Kidney (tissue), 14 donors: ENCODE measurements around the gene CSAD. TPM values are rescaled to one million over a fixed set of nuclear protein-coding genes. Genes with fewer than 3 reads are reported as not detected.

ENCODE experiments used
- DNase-seq, 5 donors: peaks; one replicate each; pipeline ENCODE4 v3.0.0-alpha.2; 2013 to 2020
- FAIRE-seq: peaks from 2 replicates; lab custom pipeline; 2012; peaks lifted over from hg19 to GRCh38; lab: Jason Lieb, UNC
- H3K27ac ChIP-seq, 2 donors: one replicate each; pipeline ENCODE4 v1.7.0; 2013; ENCODE audit warnings: low read depth in 2 of 2, low read length in 2 of 2, inconsistent platforms in 1 of 2
- H3K27me3 ChIP-seq: one replicate; pipeline ENCODE4 v1.7.1; 2013; ENCODE audit warnings: low read length, inconsistent platforms; ENCODE audit not compliant: control insufficient read depth, insufficient read depth
- H3K36me3 ChIP-seq, 3 donors: one replicate each; pipeline versions ENCODE4 v1.7.0 to v1.7.1; 2013; ENCODE audit warnings: low read length in 3 of 3, control low read depth in 1 of 3, inconsistent platforms in 1 of 3; ENCODE audit not compliant: insufficient read depth in 3 of 3, control insufficient read depth in 2 of 3
- H3K4me1 ChIP-seq, 3 donors: one replicate each; pipeline versions ENCODE4 v1.7.0 to v1.7.1; 2013; ENCODE audit warnings: low read length in 3 of 3, inconsistent platforms in 1 of 3, low read depth in 1 of 3; ENCODE audit not compliant: control insufficient read depth in 2 of 3, insufficient read depth in 2 of 3
- H3K4me3 ChIP-seq, 3 donors: one replicate each; pipeline versions ENCODE4 v1.7.0 to v1.8.1; 2013; ENCODE audit warnings: low read length in 3 of 3, control low read depth in 1 of 3, inconsistent platforms in 1 of 3
- H3K9ac ChIP-seq, 3 donors: one replicate each; pipeline versions ENCODE4 v1.7.0 to v1.7.1; 2013; ENCODE audit warnings: low read length in 3 of 3, control low read depth in 1 of 3, inconsistent platforms in 1 of 3
- H3K9me3 ChIP-seq, 3 donors: one replicate each; pipeline versions ENCODE4 v1.7.0 to v1.7.1; 2013; ENCODE audit warnings: low read length in 3 of 3, control low read depth in 1 of 3, inconsistent platforms in 1 of 3; ENCODE audit not compliant: control insufficient read depth in 2 of 3, insufficient read depth in 1 of 3
- CTCF ChIP-seq: IDR thresholded peaks from 3 replicates; pipeline ENCODE4 v1.5.1; 2012; ENCODE audit warnings: mild to moderate bottlenecking, moderate library complexity, borderline replicate concordance; ENCODE audit not compliant: insufficient read depth; ENCODE audit errors: extremely low read depth
- intact Hi-C: fragments of 100-400 bp; cut with DNase I; formaldehyde crosslinking; loops from one replicate; pipeline ENCODE4 v1.11.1; 2022
- polyA plus RNA-seq: library from polyadenylated mRNA; stranded (reverse); fragments of 350-450 nt; fragmentation: Illumina TruSeq; extraction: RNeasy Lipid Tissue Mini Kit (QIAGEN cat#74804); gene quantifications from one replicate; pipeline ENCODE4 v1.2.3, GENCODE V29; 2014; ENCODE audit warnings: low read depth, low replicate concordance; ENCODE audit not compliant: insufficient read depth
- total RNA-seq: library from RNA; stranded (reverse); fragmentation: NEBNext Ultra II Directional; extraction: Animal tissue kit (Norgen Biotek cat#: 25700); gene quantifications from one replicate; pipeline ENCODE4 v1.2.1, GENCODE V29; 2021
- donor health status: control.
- donor health status: control.
- donor health status: control.
- donor health status: control.
- donor health status: control.
- donor health status: DM: yes; HTN: yes; CAD: no.
- donor health status: Normal renal cell carcinoma (clear cell type).

The CSAD gene
- total and polyA plus RNA-seq, 2 donors from 2014 or later = 24.0 to 39.1 TPM

- H3K9ac ChIP-seq = no peak overlapping the region
- FAIRE-seq = no peak
- intact Hi-C loops = no loop called here
- no peaks in the 10 kb centered on the region for H3K27me3 ChIP-seq
- DNase-seq = no peak
- no peak for TF ChIP-seq CTCF
- H3K4me1 ChIP-seq = peaks cover 0 to 10% (median 0%) of the 10 kb centered on the region in 3 donors
- peaks cover 0 to 6% (median 2%) of the 10 kb centered on the region in 3 donors for H3K36me3 ChIP-seq
- no peak overlapping the region for H3K4me3 ChIP-seq
- H3K27ac ChIP-seq = no peak overlapping the region
- H3K9me3 ChIP-seq = no peaks in the 10 kb centered on the region
Measured at GRCh38 chr12:53172352-53172751, 8.4 kb downstream of the CSAD start.

- Histone ChIP-seq H3K9ac (no peak overlapping the region), H3K9me3 (no peaks in the 10 kb centered on the region), H3K27me3 (no peaks in the 10 kb centered on the region), H3K36me3 (peaks cover 0 to 6% (median 2%) of the 10 kb centered on the region in 3 donors), H3K4me1 (peaks cover 0 to 10% (median 0%) of the 10 kb centered on the region in 3 donors), H3K4me3 (no peak overlapping the region), H3K27ac (no peak overlapping the region)
- FAIRE-seq (no peak), DNase-seq (peak in 2 of 5 donors; percentile 55 to 80)
- TF ChIP-seq CTCF = no peak
- intact Hi-C loops = no loop called here
Measured at GRCh38 chr12:53171725-53172329, 8.9 kb downstream of the CSAD start.

- TF ChIP-seq CTCF = no peak
- H3K9me3 ChIP-seq = no peaks in the 10 kb centered on the region
- no peak overlapping the region for H3K4me3 ChIP-seq
- no peaks in the 10 kb centered on the region for H3K27me3 ChIP-seq
- intact Hi-C loops = no loop called here
- no peak for FAIRE-seq
- H3K36me3 ChIP-seq = peaks cover 0 to 6% (median 2%) of the 10 kb centered on the region in 3 donors
- peaks cover 0 to 10% (median 0%) of the 10 kb centered on the region in 3 donors for H3K4me1 ChIP-seq
- no peak overlapping the region for H3K27ac ChIP-seq
- DNase-seq = no peak
- no peak overlapping the region for H3K9ac ChIP-seq
Measured at GRCh38 chr12:53170876-53171724, 9.6 kb downstream of the CSAD start.
